H1 (cell line): ENCODE measurements around the gene LY6G6D. TPM values are rescaled to one million over a fixed set of nuclear protein-coding genes. Genes with fewer than 3 reads are reported as not detected.

ENCODE experiments used
- CHD1 ChIP-seq: IDR thresholded peaks from 2 replicates; pipeline ENCODE4 v1.6.1; 2012; ENCODE audit warnings: low read depth, low read length, improper control_type of control experiment
- CTBP2 ChIP-seq: IDR thresholded peaks from 2 replicates; pipeline ENCODE4 v1.7.0; 2011; ENCODE audit warnings: borderline replicate concordance, mild to moderate bottlenecking, moderate library complexity, mixed read lengths, low read length; ENCODE audit not compliant: insufficient read depth, insufficient read length
- HDAC2 ChIP-seq, 2 experiments: fragments of 300-600 bp in 1 of 2; sonication (generic) in 1 of 2; IDR thresholded peaks; 2 replicates each; pipeline ENCODE4 v1.6.1; 2011 to 2012; ENCODE audit warnings: low read depth in 2 of 2, low read length in 2 of 2, mild to moderate bottlenecking in 2 of 2, moderate library complexity in 2 of 2, borderline replicate concordance in 1 of 2, inconsistent platforms in 1 of 2
- KDM4A ChIP-seq: IDR thresholded peaks from one replicate; pipeline ENCODE4 v1.7.1; 2012; ENCODE audit warnings: low read depth, mild to moderate bottlenecking, moderate library complexity, low read length, inconsistent platforms; ENCODE audit not compliant: severe bottlenecking
- RXRA ChIP-seq: IDR thresholded peaks from 2 replicates; pipeline ENCODE4 v1.6.1; 2011; ENCODE audit warnings: low read depth, mild to moderate bottlenecking, low read length, moderate library complexity; ENCODE audit not compliant: insufficient read depth
- SIX5 ChIP-seq: IDR thresholded peaks from 2 replicates; pipeline ENCODE4 v1.6.1; 2011; ENCODE audit warnings: mild to moderate bottlenecking, low read depth, low read length
- SP2 ChIP-seq: IDR thresholded peaks from 2 replicates; pipeline ENCODE4 v1.6.1; 2012; ENCODE audit warnings: mild to moderate bottlenecking, low read length, inconsistent platforms
- TCF12 ChIP-seq: IDR thresholded peaks from 2 replicates; pipeline ENCODE4 v1.6.1; 2011; ENCODE audit warnings: low read depth, mild to moderate bottlenecking, low read length
- polyA plus RNA-seq, 7 experiments: library from polyadenylated mRNA; depleted of rRNA in 3 of 7; stranded (reverse) in 5 of 7; unstranded in 2 of 7; fragments of >200 nt in 5 of 7; fragments of 200-250 nt in 2 of 7; gene quantifications; 1 replicate in 5 of 7; 2 replicates in 1 of 7; 4 replicates in 1 of 7; pipeline versions ENCODE4 v1.2.1 to v1.2.3, GENCODE V29; 2011 to 2013; ENCODE audit warnings: missing spikeins in 2 of 7, mixed read lengths in 2 of 7
- total RNA-seq: library from RNA; stranded (reverse); fragmentation: NEBNext Ultra II Directional; extraction: Animal tissue kit (Norgen Biotek cat#: 25700); gene quantifications from 2 replicates; pipeline ENCODE4 v1.2.1, GENCODE V29; 2021
- TF ChIP-seq, protein P1 (sequence below): fragments of 300-600 bp; sonication (generic); IDR thresholded peaks from 2 replicates; pipeline ENCODE4 v1.7.1; 2012; ENCODE audit warnings: low read length, moderate library complexity, mild to moderate bottlenecking, inconsistent platforms; ENCODE audit not compliant: insufficient replicate concordance
- TF ChIP-seq, protein P2 (sequence below): IDR thresholded peaks from 2 replicates; pipeline ENCODE4 v1.6.1; 2012; ENCODE audit warnings: low read length, inconsistent platforms

Gene LY6G6D
- total and polyA plus RNA-seq, 2 of the 8 experiments (the other 6 are each of a cell fraction or from before 2014, with no cell fraction given) = 1.8 TPM; not detected in 1

DNA sequence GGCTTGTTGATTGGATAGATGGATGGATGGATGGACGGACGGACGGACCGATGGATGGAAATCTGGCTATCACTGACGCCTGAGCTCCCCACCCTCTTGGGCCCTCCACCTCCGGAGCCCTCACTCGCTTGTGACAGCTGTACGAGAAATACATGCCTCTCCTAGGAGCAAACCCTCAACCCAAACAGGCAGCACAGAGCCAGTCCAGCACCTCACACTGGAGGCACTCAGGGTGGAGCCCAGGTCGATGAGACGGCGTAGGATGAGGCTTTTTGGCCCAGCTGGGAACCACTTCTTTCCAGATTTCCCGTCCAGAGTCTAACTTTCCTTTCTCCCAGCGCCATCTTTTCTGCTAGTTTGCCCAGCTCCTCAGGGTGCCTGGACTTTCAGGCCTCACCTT, 31.6 kb upstream of the LY6G6D start (continued):
- TF ChIP-seq, protein P1, sequence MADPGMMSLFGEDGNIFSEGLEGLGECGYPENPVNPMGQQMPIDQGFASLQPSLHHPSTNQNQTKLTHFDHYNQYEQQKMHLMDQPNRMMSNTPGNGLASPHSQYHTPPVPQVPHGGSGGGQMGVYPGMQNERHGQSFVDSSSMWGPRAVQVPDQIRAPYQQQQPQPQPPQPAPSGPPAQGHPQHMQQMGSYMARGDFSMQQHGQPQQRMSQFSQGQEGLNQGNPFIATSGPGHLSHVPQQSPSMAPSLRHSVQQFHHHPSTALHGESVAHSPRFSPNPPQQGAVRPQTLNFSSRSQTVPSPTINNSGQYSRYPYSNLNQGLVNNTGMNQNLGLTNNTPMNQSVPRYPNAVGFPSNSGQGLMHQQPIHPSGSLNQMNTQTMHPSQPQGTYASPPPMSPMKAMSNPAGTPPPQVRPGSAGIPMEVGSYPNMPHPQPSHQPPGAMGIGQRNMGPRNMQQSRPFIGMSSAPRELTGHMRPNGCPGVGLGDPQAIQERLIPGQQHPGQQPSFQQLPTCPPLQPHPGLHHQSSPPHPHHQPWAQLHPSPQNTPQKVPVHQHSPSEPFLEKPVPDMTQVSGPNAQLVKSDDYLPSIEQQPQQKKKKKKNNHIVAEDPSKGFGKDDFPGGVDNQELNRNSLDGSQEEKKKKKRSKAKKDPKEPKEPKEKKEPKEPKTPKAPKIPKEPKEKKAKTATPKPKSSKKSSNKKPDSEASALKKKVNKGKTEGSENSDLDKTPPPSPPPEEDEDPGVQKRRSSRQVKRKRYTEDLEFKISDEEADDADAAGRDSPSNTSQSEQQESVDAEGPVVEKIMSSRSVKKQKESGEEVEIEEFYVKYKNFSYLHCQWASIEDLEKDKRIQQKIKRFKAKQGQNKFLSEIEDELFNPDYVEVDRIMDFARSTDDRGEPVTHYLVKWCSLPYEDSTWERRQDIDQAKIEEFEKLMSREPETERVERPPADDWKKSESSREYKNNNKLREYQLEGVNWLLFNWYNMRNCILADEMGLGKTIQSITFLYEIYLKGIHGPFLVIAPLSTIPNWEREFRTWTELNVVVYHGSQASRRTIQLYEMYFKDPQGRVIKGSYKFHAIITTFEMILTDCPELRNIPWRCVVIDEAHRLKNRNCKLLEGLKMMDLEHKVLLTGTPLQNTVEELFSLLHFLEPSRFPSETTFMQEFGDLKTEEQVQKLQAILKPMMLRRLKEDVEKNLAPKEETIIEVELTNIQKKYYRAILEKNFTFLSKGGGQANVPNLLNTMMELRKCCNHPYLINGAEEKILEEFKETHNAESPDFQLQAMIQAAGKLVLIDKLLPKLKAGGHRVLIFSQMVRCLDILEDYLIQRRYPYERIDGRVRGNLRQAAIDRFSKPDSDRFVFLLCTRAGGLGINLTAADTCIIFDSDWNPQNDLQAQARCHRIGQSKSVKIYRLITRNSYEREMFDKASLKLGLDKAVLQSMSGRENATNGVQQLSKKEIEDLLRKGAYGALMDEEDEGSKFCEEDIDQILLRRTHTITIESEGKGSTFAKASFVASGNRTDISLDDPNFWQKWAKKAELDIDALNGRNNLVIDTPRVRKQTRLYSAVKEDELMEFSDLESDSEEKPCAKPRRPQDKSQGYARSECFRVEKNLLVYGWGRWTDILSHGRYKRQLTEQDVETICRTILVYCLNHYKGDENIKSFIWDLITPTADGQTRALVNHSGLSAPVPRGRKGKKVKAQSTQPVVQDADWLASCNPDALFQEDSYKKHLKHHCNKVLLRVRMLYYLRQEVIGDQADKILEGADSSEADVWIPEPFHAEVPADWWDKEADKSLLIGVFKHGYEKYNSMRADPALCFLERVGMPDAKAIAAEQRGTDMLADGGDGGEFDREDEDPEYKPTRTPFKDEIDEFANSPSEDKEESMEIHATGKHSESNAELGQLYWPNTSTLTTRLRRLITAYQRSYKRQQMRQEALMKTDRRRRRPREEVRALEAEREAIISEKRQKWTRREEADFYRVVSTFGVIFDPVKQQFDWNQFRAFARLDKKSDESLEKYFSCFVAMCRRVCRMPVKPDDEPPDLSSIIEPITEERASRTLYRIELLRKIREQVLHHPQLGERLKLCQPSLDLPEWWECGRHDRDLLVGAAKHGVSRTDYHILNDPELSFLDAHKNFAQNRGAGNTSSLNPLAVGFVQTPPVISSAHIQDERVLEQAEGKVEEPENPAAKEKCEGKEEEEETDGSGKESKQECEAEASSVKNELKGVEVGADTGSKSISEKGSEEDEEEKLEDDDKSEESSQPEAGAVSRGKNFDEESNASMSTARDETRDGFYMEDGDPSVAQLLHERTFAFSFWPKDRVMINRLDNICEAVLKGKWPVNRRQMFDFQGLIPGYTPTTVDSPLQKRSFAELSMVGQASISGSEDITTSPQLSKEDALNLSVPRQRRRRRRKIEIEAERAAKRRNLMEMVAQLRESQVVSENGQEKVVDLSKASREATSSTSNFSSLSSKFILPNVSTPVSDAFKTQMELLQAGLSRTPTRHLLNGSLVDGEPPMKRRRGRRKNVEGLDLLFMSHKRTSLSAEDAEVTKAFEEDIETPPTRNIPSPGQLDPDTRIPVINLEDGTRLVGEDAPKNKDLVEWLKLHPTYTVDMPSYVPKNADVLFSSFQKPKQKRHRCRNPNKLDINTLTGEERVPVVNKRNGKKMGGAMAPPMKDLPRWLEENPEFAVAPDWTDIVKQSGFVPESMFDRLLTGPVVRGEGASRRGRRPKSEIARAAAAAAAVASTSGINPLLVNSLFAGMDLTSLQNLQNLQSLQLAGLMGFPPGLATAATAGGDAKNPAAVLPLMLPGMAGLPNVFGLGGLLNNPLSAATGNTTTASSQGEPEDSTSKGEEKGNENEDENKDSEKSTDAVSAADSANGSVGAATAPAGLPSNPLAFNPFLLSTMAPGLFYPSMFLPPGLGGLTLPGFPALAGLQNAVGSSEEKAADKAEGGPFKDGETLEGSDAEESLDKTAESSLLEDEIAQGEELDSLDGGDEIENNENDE = no peak
- TF ChIP-seq SIX5 (no peak), RXRA (no peak), HDAC2 (IDR thresholded peaks at IDR 0.05; ENCODE audit: borderline replicate concordance in 1 of 2, low read depth in 2 of 2, low read length in 2 of 2) (no peak), SP2 (no peak), TCF12 (no peak), CHD1 (no peak), CTBP2 (no peak), KDM4A (no peak)
- TF ChIP-seq, protein P2, sequence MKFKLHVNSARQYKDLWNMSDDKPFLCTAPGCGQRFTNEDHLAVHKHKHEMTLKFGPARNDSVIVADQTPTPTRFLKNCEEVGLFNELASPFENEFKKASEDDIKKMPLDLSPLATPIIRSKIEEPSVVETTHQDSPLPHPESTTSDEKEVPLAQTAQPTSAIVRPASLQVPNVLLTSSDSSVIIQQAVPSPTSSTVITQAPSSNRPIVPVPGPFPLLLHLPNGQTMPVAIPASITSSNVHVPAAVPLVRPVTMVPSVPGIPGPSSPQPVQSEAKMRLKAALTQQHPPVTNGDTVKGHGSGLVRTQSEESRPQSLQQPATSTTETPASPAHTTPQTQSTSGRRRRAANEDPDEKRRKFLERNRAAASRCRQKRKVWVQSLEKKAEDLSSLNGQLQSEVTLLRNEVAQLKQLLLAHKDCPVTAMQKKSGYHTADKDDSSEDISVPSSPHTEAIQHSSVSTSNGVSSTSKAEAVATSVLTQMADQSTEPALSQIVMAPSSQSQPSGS = no peak
